ENCODE results near the gene CD81.
A peak's percentile ranks its signal among the peaks of the same experiment; 100 is the strongest.

The CD81 gene

DNA sequence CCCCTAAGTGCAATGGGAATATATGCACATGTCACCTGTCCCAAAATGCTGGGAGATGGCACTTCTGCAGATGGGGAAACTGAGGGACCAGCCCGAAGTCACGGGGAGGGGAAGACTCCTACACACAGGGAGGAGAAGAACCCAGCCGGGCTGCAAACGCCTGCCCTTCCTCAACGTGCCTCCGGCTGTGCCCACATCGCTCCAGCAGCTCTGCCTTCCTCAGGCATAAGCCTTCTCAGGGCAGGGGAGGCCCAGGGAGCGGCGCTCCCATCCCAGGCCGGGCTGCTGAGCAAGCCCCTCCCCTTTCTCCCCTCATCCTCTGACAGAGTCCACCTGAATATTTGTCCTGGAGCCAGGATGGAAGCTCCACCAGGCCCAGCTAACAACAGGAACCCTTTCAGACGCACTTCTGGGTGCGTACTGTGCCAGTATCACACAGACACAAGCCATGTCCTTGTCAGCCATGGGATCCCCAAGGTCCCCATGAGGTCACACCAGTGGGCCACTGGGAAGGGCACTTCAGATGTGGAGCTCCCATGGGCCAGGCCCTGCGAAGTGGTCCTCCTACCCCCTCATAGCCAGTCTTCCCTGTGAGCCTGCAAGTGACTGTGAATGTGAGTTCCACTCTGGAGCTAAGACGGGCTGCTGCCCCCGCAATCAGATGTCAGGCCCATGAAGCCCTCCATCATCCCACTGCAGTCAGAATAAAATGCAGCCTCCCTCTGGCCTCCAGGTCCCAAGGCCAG lies 2.5 kb upstream of the CD81 start:
- Histone ChIP-seq H3K27ac (no peak overlapping the region), H3K4me3 (no peak overlapping the region)

DNA sequence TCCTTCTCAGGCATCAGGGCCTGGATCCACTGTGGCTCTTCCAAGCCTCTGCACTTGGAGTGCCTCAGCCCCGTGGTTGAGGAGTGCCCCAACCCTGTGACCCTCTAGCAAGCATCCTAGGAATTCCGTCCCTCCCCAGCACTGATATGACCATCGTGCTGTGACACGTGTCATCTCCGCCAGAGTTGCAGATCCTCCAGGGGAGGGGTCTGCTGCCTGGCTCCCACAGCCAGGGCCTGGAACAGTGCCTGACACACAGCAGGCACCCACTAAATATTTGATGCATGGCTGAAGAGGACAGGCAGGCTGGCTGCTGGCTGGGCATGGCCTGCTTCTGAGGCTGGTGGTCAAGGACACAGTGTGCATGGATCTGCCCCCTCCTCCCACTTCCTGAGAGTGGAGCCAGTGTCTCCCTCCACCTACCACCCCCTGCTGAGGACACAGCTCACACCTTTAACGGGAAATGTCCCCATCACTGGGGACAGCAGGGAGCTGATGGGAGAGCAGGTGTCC lies 1.7 kb upstream of the CD81 start:
- H3K4me3 ChIP-seq: no peak overlapping the region
- no peak overlapping the region for H3K27ac ChIP-seq

DNA sequence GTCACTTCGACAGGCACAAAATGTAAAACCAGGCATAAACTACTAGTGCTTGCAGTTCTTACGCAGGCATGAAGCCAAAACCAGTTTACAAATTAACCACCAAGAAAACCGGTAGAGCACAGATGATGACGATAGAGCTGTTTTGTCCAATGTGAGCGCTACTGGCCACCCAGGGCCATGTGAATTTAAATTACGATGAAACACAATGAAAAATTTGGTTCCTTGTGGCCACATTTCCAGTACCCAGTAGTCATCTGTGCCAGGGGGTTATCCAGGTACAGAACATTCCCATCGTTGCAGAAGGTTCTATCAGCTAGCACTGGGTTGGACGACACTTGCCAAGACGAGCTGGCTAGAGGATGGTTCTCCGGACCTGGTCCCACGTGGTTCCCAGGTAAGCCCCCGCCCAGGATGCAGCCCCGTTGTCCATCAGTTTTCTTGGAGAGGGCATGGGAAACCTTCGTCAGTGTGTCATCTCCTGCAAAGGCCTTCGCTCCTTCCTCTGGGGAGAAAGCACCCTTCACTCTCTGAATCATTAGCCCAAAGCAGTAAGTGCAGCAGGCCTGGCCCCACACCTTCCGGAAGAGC lies 1.1 kb upstream of the CD81 start:
- H3K27ac ChIP-seq: no peak overlapping the region
- H3K4me3 ChIP-seq: no peak overlapping the region

DNA sequence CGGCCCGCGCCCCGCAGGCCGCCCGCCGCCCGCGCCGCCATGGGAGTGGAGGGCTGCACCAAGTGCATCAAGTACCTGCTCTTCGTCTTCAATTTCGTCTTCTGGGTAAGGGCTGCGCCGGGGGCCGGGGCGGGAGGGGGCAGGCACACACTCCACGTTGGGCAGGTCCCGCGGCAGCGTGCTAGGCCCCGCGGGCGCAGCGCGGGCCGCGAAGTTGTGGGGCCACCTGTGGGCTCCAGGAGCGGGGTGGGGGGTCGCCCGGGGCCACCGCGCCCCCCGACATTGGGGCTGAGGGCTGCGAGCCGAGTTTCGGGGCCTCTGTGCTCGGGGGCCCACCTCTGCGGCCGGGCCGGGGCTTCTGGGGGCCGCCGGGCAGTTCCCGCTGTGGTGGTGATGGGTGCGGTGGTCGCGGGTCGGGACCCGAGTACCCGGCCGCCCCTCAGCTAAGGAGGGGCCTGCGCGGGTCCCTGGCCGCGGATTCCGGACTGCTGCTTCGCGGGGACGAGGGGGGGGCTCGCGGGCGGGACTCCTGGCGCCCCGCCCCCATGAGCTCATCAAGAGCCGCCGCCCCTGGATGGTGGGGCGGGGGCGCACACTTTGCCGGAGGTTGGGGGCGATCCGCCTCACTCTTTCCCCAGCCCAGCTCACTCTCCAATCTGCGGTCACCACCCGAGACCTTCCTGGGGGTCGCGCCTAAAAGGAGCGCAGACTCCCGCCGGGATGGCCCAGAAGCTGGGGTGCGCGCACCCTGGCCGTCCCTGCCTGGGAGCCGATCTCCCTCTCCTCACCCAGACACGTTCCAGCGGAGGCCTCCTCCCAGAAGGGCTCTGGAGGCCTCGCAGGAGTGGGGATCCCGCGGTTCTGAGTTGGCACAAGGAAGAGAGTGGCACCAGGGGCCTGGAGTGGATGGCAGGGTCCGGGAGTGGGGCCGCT lies 667 bp downstream of the CD81 start:
- Histone ChIP-seq H3K27ac (peak overlapping the region; percentile 92 to 100 (median 96)), H3K4me3 (peak overlapping the region; percentile 90 to 100 (median 97))

DNA sequence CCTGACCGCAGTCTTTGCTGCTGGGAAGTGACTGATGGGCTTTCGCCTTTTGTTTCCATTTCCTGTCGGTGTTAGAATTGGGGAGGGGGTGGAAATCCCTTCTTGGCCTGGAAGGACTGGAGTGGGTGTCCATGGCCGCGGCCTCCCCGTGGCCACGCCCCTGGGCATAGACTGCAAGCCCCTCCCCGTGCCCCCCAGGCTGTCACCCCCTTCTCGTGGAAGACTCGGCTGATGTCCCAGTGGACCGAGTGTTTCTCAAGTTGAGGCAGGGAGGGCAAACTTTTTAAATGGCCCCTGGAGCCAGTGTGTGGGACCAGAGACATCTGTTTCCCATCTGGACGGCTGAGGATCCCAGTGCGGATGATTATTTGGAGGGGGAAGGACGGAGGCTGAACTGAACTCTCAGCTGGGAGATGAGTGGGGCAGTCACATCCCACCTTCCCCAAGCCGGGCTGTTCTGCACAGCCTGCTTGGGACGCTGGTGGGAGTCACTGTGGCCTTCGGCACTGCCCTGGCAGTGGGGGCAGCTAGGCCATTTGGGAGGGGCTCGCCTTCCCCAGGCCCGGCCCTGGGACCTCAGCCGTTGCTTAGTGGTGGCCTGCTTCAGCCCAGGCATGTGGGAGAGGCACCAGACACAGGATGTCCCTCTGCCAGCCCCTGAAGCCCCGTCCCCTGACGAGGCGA lies 1.6 kb downstream of the CD81 start:
- H3K27ac ChIP-seq: peak overlapping the region; percentile 52 to 100 (median 96)
- H3K4me3 ChIP-seq: peak overlapping the region; percentile 90 to 100 (median 97)

DNA sequence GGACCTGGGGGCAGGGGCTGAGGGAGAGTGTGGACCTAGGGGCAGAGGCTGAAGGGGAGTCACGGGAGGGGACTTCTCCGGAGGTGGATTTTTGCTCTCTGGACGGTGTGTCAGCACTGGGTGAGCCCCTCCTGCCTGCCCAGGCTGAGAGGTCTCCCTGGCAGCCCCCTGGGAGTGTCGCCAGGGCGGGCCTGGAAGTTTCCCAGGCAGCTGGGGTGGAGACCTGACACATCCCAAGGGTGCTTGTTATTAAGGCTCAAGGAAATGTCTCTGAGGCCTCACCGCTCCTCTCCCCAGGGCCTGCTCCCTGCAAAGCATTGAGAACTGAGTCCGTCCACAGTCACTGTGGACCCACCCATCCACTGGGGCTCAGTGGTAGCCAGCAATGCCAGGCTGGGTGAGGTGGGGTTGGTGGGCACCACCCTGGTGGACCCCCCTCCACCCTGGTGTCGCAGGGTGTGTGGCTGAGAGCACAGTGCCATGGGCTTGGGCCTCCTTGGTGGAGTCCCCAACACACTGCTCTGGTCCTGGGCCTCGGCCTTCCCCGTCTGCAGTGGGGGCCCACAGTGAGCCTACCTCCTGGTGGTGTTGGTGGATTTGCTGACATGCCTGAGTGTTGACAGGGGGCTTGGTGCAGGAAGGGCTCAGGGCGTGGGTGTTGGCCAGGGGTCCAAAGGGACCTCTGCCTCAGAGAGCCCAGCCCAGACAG lies 2.5 kb downstream of the CD81 start:
- peak overlapping the region; percentile 3 to 100 (median 96) for H3K27ac ChIP-seq
- H3K4me3 ChIP-seq: peak overlapping the region in 5 of 7 experiments; percentile 8 to 98 (median 90)

DNA sequence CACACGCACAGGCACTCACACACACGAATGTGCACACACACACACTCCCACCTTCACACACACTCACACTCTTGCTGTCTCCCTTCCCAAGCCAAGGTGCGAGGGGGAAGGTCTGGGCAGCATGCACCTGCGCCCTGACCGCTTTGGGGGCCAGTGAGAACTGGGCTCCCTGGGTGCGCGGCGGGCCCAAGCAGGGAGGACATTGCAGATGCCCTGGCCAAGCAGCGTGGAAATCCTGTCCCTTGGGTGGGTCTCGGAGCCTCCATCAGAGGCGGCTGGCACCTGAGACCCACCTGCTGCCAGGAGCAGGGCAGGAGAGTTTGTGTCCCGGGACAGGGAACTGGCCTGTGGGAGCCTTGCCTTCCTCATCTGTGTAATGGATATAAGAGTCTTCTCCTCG lies 3.3 kb downstream of the CD81 start:
- peak overlapping the region in 3 of 7 experiments; percentile 3 to 16 (median 8) for H3K4me3 ChIP-seq
- H3K27ac ChIP-seq: peak overlapping the region in 20 of 21 experiments; percentile 26 to 100 (median 96)

DNA sequence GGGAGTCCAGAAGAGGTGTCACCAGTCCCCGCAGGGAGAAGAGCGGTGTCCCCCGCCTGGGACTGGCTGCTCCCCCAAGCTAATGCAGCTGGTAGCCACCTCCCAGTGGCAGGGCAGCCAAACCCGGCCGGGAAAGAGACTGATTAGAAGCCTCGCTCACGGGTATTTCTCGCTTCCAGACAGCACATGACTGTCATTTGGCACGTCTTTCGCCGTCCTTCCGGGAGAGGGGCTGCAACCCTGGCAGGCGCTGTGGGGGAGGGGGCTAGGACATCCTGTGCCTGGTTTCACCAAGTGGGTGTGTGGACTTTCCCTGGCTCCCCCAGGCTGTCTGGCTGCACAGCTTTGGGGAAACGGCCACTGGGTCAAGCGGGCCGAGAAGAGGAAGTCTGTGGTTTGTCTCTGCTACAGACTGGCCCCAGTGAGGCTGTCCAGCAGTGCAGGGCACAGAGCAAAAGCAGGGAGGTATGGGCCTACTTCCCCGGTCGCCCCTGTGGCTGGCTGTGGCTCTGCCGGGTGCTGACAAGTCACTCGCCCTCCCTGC lies 3.8 kb downstream of the CD81 start:
- Histone ChIP-seq H3K27ac (peak overlapping the region in 20 of 21 experiments; percentile 26 to 100 (median 96)), H3K4me3 (peak overlapping the region in 3 of 7 experiments; percentile 3 to 16 (median 8))

DNA sequence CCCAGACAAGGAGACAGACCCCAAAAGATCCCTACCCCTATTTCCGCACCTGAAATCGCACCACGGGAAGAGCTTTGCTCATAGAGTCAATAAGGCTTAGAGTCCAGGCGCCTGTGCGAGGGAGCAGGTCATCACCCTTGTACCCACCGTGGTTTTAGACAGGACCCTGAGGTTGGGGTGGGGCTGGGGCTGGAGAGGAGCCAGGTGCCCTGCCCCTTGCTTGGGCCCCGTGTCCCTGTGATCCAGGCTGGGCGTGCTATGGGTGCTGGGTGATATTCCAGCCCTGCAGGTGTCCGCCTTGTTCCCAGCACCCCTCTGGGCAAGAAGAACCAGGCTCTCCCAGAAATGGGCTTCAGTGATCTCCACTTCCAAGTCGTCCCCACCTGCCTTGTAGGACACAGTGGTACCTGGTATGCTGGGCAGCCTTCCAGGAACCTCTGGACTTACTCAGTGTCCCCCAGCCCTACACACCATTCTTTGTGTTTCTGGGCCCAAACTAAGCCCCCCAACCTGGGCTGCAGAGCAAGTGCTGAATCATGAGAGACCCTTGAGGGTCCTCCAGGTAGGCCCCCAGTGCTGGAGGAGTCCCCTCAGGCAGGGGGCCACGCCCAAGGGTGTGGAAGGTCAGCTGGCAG lies 4.5 kb downstream of the CD81 start:
- H3K4me3 ChIP-seq: no peak overlapping the region
- H3K27ac ChIP-seq: peak overlapping the region in 19 of 21 experiments; percentile 26 to 100 (median 94)

DNA sequence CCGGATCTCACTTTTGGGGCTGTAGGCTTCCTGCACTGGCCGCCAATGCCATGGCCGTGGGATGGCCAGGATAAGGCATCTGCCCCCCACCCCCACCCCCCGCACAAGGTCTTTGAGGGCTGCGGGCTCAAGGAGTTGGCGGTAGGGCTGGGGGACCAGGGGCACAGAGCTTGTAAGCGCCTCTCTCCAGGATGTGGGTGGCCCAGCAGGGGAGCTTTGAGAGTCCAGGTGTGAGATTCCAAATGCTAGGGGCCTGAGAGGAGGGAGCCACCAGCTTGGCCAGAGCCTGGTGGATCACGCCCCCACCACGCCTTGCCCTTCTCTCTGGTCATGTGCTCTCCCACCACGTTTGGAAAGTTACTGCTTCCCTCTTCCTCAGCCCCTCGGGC lies 5.0 kb downstream of the CD81 start:
- peak overlapping the region in 17 of 21 experiments; percentile 26 to 100 (median 94) for H3K27ac ChIP-seq
- no peak overlapping the region for H3K4me3 ChIP-seq

DNA sequence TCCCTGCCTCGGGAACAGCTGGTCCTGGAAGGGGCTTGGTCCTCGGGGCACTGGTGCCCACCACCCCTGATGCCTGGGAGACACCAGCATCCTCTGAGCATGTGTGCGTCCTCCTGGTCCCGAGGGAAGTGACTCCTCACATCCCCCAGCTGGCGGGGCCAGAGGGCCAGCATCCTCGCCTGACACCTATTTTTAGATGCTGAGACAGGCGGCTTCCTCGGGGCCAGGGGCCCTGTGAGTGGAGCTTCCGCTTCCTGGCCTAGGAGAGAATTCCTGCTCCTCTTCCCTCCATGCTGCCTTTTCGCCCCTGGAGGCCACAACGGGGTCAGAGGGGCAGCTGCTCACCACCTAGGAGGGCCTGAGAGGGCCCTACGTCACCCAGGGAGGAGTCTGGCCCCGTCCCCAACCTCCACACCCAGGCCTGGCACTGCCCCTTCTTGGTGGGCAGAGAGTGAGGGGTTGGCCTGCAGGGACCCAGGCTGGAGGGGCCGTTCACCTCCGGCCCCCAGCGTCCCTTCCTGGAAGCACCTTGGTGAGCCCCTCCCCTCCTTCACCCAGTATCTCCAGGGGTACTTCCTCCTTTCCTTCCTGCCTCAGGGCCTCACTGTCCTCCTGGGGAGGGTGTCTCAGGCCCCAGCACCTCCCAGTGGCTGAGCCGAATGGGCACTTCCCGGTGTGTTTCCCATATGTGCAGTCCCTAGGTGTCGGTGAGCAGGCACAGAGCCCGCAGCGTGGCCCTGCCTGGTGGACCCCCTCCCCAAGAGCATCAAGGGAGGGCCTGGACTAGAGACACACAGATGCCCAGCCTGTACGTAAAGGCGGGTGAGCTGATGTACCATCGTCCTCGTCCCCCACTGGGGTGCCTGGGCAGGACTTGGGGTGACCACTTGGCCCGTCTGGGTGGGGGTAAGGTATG lies 6.1 kb downstream of the CD81 start:
- Histone ChIP-seq H3K27ac (peak overlapping the region in 18 of 21 experiments; percentile 19 to 100 (median 82)), H3K4me3 (no peak overlapping the region)

DNA sequence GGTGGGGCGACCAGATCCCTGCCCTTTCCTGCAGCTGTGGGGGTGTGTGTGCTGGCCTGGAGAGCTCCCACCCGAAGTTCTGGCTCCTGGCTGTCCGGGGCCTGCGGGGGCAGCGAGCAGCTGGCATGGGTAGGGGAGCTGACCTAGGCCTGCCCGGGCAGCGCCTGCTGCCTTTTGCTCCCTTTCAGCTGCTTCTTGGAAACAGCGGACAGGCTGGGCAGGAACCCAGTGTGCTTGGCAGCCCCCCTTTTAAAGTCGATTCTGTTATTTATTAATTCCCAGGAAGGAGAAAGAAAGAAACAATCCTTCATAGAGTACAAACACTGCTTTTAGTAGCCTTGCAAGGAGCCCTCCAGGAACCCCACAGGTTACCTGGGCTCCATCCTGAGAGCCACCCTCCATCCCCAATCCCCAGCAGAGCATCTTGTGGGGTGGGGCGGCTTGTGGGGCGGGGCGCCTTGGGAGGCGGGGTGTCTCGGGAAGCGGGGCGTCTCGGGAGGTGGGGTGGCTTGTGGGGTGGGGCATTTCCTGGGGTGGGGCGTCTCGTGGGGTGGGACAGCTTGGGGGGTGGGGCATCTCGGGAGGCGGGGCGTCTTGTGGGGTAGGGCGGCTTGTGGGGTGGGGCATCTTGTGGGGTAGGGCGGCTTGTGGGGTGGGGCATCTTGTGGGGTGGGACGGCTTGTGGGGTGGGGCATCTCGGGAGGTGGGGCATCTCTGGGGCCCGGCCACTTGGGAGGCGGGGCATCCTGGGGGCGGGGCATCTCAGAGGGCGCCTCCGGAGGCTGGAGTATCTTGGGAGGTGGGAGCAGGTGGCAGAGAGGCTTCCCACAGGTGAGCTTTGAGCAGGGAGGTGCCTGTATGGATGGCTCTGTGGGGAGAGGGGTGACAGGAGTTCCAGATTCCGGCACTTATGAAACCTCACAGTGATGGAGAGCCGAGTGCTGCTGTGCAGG lies 7.0 kb downstream of the CD81 start:
- no peak overlapping the region for H3K4me3 ChIP-seq
- peak overlapping the region in 18 of 21 experiments; percentile 19 to 100 (median 87) for H3K27ac ChIP-seq

DNA sequence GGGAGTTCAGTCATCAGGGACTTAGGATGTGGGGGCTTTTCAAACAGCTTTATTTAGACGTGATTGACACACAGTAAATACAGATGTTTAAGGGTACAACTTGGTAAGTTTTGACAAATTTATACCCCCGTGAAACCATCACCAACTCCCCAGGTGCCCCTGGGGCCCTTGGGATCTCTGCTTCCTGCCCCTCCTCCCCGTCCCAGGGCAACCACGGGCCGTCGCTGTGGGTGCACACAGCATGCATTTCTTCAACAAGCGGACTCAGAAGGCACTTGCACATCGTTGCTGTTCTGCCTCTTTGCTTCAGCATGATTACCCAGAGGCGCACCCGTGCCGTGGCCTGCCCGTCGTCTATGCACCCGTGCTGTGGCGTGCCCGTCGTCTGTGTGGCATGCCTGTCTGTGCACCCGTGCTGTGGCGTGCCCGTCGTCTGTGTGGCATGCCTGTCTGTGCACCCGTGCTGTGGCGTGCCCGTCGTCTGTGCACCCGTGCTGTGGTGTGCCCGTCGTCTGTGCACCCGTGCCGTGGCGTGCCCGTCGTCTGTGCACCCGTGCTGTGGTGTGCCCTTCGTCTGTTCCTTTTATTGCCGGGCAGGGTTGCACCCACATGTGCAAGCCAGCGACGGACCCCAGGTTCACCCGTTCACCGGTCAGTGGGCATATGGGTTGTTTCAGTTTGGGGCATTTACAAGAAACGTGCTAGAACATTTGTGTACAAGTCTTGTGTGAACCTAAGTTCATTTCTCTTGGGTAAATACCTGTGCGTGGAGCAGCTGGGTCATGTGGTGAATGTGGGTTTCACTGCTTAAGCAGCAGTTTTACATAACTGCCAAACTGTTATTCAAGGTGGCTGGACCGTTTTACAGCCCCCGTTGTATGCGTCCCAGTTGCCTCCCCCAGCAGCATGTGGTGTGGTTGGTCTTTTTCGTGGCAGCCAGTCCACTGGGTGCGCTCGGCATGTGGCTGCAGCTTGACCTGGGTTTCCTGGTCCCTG lies 8.3 kb downstream of the CD81 start:
- Histone ChIP-seq H3K27ac (peak overlapping the region in 15 of 21 experiments; percentile 8 to 82 (median 45)), H3K4me3 (no peak overlapping the region)

DNA sequence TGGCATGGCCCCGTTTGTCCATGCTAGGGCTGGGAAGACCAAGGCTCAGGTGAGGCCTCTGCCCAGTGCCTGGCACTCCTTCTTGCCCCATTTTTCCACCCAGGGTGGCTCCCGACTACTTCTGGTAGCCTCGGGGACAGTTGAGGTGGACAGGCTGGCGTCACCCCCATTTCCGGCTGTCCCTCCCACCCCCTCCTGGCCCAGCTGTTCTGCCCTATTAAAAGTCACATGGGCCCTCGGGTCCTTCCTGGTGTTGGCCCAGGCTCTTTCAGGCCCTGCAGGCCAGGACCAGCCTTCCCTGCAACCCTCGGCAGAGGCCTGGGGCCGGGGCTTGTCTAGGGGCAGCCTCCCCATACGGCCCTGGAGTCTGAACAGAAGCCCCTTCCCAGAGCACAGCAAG lies 9.5 kb downstream of the CD81 start:
- H3K4me3 ChIP-seq: no peak overlapping the region
- peak overlapping the region in 15 of 21 experiments; percentile 19 to 82 (median 54) for H3K27ac ChIP-seq
